ENCODE results near the gene NCOA1.

Gene NCOA1

GRCh38 chr2:24490690-24491541, at the start of gene NCOA1 (continued):
- TF ChIP-seq HIC1 (tag by site-specific recombination; IDR thresholded peaks at IDR 0.05), result 0 out of 2 replicates have a peak, but pooled peaks have one; percentile 35
- TF ChIP-seq ZNF335 (tag by site-specific recombination; conservative IDR thresholded peaks at IDR 0.05), result peak; percentile 42
- no peak for TF ChIP-seq ZNF211 (tag by site-specific recombination; IDR thresholded peaks at IDR 0.05; ENCODE audit: low read depth)
- TF ChIP-seq ZNF544 (tag by site-specific recombination; IDR thresholded peaks at IDR 0.05), result no peak
- 0 out of 2 replicates have a peak, but pooled peaks have one; percentile 27 for TF ChIP-seq CTCF (tag by site-specific recombination; IDR thresholded peaks at IDR 0.05)

- POLR2A ChIA-PET, result no interaction called here
- H3K36me3 ChIP-seq (ENCODE audit: control insufficient read depth in 2 of 2, insufficient read depth in 1 of 2, low read length in 2 of 2), result no peaks in the 10 kb centered on the region
- no peaks in the 10 kb centered on the region for H3K4me1 ChIP-seq (ENCODE audit: control insufficient read depth, insufficient read depth, low read length)
- H3K27ac ChIP-seq (ENCODE audit: extremely low read depth, low read depth, low read length), result no peak overlapping the region
- H3K9me3 ChIP-seq (ENCODE audit: control insufficient read depth, insufficient read depth, low read depth, low read length), result no peaks in the 10 kb centered on the region
- no peak overlapping the region for H3K4me3 ChIP-seq (ENCODE audit: low read depth, low read length)
- CTCF ChIA-PET, result no interaction called here
- TF ChIP-seq ZBTB26 (tag by site-specific recombination; optimal IDR thresholded peaks at IDR 0.05) (no peak), KLF16 (tag by site-specific recombination; IDR thresholded peaks at IDR 0.05) (no peak), GFI1B (tag by site-specific recombination; IDR thresholded peaks at IDR 0.05) (no peak), ZNF274 (IDR thresholded peaks at IDR 0.05; ENCODE audit: low read length) (no peak), ZNF274 (tag by site-specific recombination; IDR thresholded peaks at IDR 0.05; ENCODE audit: borderline replicate concordance) (no peak), ZNF148 (tag by site-specific recombination; IDR thresholded peaks at IDR 0.05; ENCODE audit: borderline replicate concordance) (no peak), ZNF518A (tag by site-specific recombination; conservative IDR thresholded peaks at IDR 0.05; ENCODE audit: low read depth) (no peak), TRIM28 (IDR thresholded peaks at IDR 0.05; ENCODE audit: borderline replicate concordance, low read length) (no peak), ZBTB6 (tag by site-specific recombination; IDR thresholded peaks at IDR 0.05) (no peak), ZNF777 (tag by site-specific recombination; IDR thresholded peaks at IDR 0.05; ENCODE audit: borderline replicate concordance) (no peak), BCL11B (tag by site-specific recombination; IDR thresholded peaks at IDR 0.05; ENCODE audit: low read depth) (no peak), ZNF157 (tag by site-specific recombination; IDR thresholded peaks at IDR 0.05) (no peak), SP2 (tag by site-specific recombination; IDR thresholded peaks at IDR 0.05) (no peak), KLF17 (tag by site-specific recombination; IDR thresholded peaks at IDR 0.05) (no peak)
Observed at GRCh38 chr2:24448797-24449196, 42.3 kb upstream of the NCOA1 start.
